GM23248 (cell line): ENCODE data around the gene MARCHF2. TPM values are rescaled to one million over a fixed set of nuclear protein-coding genes. Genes with fewer than 3 reads are reported as not detected.

ENCODE experiments used
- DNase-seq: peaks from one replicate; pipeline ENCODE4 v3.0.0-alpha.2; 2015
- H2AFZ ChIP-seq: fragments of 200-600 bp; sonication (generic); 2 replicates; pipeline ENCODE4 v1.6.1; 2016; ENCODE audit warnings: antibody characterized with exemption
- H3F3A ChIP-seq: fragments of 200-600 bp; sonication (generic); 2 replicates; pipeline ENCODE4 v1.6.1; 2016; ENCODE audit warnings: mild to moderate bottlenecking, antibody characterized with exemption, mixed run types; ENCODE audit not compliant: insufficient read depth
- H3K27ac ChIP-seq: fragments of 200-600 bp; sonication (generic); 2 replicates; pipeline ENCODE4 v1.5.1; 2016; ENCODE audit warnings: mild to moderate bottlenecking
- H3K27me3 ChIP-seq: fragments of 200-600 bp; sonication (generic); replicated peaks from 2 replicates; pipeline ENCODE4 v1.6.1; 2016; ENCODE audit warnings: mild to moderate bottlenecking; ENCODE audit not compliant: insufficient read depth
- H3K36me3 ChIP-seq: fragments of 200-600 bp; sonication (generic); 2 replicates; pipeline ENCODE4 v1.6.1; 2016; ENCODE audit warnings: low read depth, mild to moderate bottlenecking
- H3K4me1 ChIP-seq: fragments of 200-600 bp; sonication (generic); 2 replicates; pipeline ENCODE4 v1.6.1; 2016; ENCODE audit warnings: mild to moderate bottlenecking; ENCODE audit not compliant: insufficient read depth
- H3K4me2 ChIP-seq: fragments of 200-600 bp; sonication (generic); one replicate; pipeline ENCODE4 v1.6.1; 2016; ENCODE audit warnings: mild to moderate bottlenecking; ENCODE audit not compliant: unreplicated experiment
- H3K4me3 ChIP-seq: fragments of 200-600 bp; sonication (generic); 2 replicates; pipeline ENCODE4 v1.5.1; 2016; ENCODE audit warnings: mild to moderate bottlenecking
- H3K79me2 ChIP-seq: fragments of 200-600 bp; sonication (generic); 2 replicates; pipeline ENCODE4 v1.6.1; 2016; ENCODE audit warnings: mild to moderate bottlenecking; ENCODE audit not compliant: insufficient read depth
- H3K9ac ChIP-seq: fragments of 200-600 bp; sonication (generic); 2 replicates; pipeline ENCODE4 v1.6.1; 2016; ENCODE audit warnings: mild to moderate bottlenecking
- H3K9me2 ChIP-seq: fragments of 200-600 bp; sonication (generic); 2 replicates; pipeline ENCODE4 v1.6.1; 2016; ENCODE audit warnings: mixed run types, mild to moderate bottlenecking, moderate library complexity; ENCODE audit not compliant: insufficient read depth
- H3K9me3 ChIP-seq: fragments of 200-600 bp; sonication (generic); one replicate; pipeline ENCODE4 v1.6.1; 2017; ENCODE audit warnings: low read depth
- H4K20me1 ChIP-seq: fragments of 200-600 bp; sonication (generic); 2 replicates; pipeline ENCODE4 v1.6.0; 2016; ENCODE audit not compliant: insufficient read depth
- EZH2 ChIP-seq: fragments of 200-600 bp; sonication (generic); IDR thresholded peaks from 2 replicates; pipeline ENCODE4 v1.6.1; 2018; ENCODE audit warnings: antibody characterized with exemption, mild to moderate bottlenecking; ENCODE audit not compliant: insufficient read depth, poor library complexity, severe bottlenecking
- EZH2phosphoT487 ChIP-seq: fragments of 200-600 bp; sonication (generic); IDR thresholded peaks from 2 replicates; pipeline ENCODE4 v1.6.1; 2018; ENCODE audit warnings: antibody characterized with exemption, moderate library complexity, mild to moderate bottlenecking, low read depth; ENCODE audit not compliant: insufficient read depth
- WGBS, 2 experiments: methylation state at CpG; one replicate each; pipeline ENCODE4 v1.1.6; 2015 to 2017; ENCODE audit warnings: low lambda C conversion rate in 2 of 2, low coverage in 1 of 2; ENCODE audit errors: missing lambda C conversion rate in 2 of 2; 5-methylcytosine and 5-hydroxymethylcytosine counted together
- in situ Hi-C: fragments of 300-500 bp; cut with MboI; formaldehyde crosslinking; loops from 2 replicates; pipeline ENCODE4 v1.15.0; 2020
- polyA plus RNA-seq: library from polyadenylated mRNA; unstranded; fragments of >200 nt; fragmentation: Nextera tagmentation; extraction: Ambion mirVana; gene quantifications from 2 replicates; pipeline ENCODE4 v1.2.1, GENCODE V29; 2016
- total RNA-seq: library from RNA; depleted of rRNA; stranded (reverse); fragments of >200 nt; shearing (Covaris generic); gene quantifications from 2 replicates; pipeline ENCODE4 v1.2.3, GENCODE V29; 2014

The MARCHF2 gene
- total and polyA plus RNA-seq, 2 experiments from 2014 or later: 33.1 to 87.4 TPM

DNA sequence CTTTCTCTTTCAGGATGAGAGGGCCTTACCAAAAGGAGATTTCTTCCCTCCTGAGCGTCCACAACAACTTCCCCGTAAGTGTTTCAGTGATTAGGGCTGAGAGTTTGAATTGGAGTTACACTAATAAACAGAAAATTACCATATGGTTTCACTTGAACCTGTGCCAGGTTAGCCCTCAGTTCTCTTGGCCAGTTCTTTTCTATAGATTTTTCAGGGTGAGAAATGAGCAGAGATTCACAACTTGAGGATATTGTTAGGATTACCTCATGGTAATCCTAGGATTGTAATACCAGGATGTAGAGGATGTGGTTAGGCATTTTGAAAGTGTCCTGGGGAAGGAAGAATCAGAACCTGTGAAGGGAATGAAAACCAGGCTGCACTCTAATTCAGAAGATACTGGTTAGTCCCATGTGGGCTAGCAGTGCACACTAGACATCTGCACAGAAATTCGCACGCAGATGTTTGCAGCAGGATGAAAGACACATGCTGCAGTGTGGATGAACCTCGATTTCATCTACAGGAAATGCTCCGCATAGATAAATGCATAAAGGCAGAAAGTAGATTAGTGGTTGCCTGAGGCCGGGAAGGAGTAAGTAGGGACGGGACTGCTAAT, 55.8 kb downstream of the MARCHF2 start:
- Histone ChIP-seq H3K27ac (no peak overlapping the region), H3K4me3 (no peak overlapping the region), H4K20me1 (no peaks in the 10 kb centered on the region), H3K9me3 (no peaks in the 10 kb centered on the region), H2AFZ (no peak overlapping the region), H3K4me1 (no peaks in the 10 kb centered on the region), H3K4me2 (no peak overlapping the region), H3K79me2 (peaks cover 100% of the 10 kb centered on the region), H3F3A (0 out of 2 replicates have a peak, but pooled peaks cover 14% of the 10 kb centered on the region), H3K9ac (no peak overlapping the region), H3K27me3 (no peaks in the 10 kb centered on the region), H3K36me3 (peaks cover 87% of the 10 kb centered on the region), H3K9me2 (no peaks in the 10 kb centered on the region)
- WGBS, 2 experiments: 61 to 63% methylated on average over 8 of the region's 8 CpGs
- TF ChIP-seq EZH2phosphoT487 (no peak), EZH2 (no peak)
- in situ Hi-C loops: no loop called here
- no peak for DNase-seq

DNA sequence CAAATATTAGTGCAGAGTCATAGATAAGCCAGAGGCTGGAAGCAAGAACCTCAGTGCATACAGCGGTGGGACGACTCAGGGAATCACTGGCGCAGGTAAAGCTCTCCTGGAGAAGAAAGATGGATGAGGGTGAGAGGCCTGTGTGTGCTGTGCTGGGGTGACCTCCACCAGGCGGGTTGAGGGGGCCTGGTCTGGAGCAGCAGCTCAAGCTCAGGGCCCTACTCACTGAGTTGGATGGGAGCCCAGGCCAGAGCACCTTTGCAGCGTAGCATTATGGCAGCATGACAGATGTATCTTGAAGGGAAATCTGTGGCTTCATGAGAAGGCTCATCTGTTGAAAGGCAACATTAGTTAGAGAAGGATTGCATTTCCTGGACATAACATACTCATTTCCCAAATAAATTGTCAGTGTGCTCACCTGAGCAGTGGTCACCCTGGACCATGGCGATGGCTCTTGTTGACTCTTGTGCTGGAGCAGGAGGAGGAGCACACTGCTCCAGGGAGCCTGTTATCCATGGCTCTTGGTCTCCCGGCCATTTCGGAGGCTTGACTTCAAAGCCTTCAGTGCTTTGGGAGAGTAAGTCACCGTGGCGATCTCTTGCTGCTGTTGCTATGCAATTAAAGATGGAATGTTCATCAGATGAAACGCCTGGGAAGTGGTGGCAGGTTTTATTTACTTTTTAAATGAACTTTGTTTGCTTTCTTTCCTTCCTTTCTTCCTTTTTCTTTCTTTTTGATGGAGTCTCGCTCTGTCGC, 56.7 kb downstream of the MARCHF2 start:
- H3K27me3 ChIP-seq: no peaks in the 10 kb centered on the region
- no peak overlapping the region for H3K9ac ChIP-seq
- no peak overlapping the region for H3K4me2 ChIP-seq
- H3K79me2 ChIP-seq: peaks cover 100% of the 10 kb centered on the region
- TF ChIP-seq EZH2 (no peak), EZH2phosphoT487 (no peak)
- H3K27ac ChIP-seq: no peak overlapping the region
- no peak overlapping the region for H3K4me3 ChIP-seq
- no peak overlapping the region for H2AFZ ChIP-seq
- in situ Hi-C loops: no loop called here
- no peaks in the 10 kb centered on the region for H3K9me2 ChIP-seq
- H3K36me3 ChIP-seq: peaks cover 90% of the 10 kb centered on the region
- no peaks in the 10 kb centered on the region for H4K20me1 ChIP-seq
- DNase-seq: no peak
- 0 out of 2 replicates have a peak, but pooled peaks cover 14% of the 10 kb centered on the region for H3F3A ChIP-seq
- H3K4me1 ChIP-seq: no peaks in the 10 kb centered on the region
- WGBS, 2 experiments: 84 to 85% methylated on average over 13 of the region's 13 CpGs
- no peaks in the 10 kb centered on the region for H3K9me3 ChIP-seq

DNA sequence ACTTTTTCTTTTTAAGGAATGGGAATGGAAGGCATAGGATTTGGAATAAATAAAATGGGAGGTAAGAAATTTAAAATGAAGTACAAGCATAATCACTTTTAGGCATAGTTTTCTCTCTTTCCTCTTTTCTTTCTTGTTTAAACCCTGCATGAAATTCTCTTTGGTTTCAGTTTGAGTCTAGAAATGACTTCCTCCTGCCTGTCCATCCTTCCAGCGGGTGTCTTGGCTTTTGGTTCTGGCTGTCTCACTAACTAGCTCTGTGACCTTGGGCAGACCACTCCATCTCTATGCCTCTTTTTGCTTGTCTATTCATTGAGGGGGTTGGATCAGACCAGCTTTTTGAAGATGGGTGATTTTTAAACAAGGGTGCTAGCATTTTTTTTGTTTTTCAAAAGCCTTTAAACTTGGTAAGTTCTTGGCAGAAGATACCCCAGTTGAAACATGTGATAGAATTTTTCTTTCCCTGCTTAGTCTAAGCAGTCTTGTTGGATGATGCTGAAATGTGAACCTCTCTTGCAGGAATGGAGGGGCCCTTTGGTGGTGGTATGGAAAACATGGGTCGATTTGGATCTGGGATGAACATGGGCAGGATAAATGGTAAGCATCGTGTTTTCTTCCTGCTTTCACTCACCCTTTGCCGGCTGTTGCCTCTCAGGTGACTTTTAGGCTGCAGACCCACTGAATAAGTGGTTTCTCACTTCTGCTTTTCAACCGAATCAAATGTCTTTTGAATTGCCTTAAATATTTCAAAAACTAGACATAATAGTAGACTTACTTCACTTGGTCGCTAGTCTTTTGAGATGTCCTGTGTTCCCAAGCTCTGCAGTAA, 60.8 kb downstream of the MARCHF2 start:
- H4K20me1 ChIP-seq: no peaks in the 10 kb centered on the region; the same call in 1 of the 2 replicates
- H3K79me2 ChIP-seq: peaks cover 100% of the 10 kb centered on the region
- peaks cover 64% of the 10 kb centered on the region; the same call in 1 of the 2 replicates for H3K36me3 ChIP-seq

DNA sequence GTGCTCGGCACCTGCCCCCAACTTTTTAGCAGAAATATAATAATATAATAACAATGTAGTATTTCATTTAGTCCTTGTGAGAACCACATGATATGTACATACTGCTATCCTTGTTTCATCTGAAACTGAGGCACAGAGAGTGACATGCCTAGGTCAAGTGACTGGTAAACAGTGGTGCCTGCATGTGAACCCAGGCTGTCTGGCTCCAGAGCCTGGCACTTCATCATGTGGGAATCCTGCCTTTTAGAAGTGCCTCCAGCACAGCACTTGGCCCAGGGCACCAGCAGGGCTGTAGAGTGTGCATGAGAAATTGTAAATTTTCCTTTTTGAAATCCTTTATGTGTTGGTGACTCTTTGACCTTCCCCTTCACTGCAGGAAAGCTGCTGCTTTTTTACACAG, 61.9 kb downstream of the MARCHF2 start:
- H3K36me3 ChIP-seq: peaks cover 52% of the 10 kb centered on the region; the same call in 1 of the 2 replicates
- DNase-seq: no peak
- WGBS, 2 experiments: 50 to 69% methylated on average over 1 of the region's 1 CpG

More for the DNA sequence above, 60.8 kb downstream of the MARCHF2 start:
- Histone ChIP-seq H2AFZ (no peak overlapping the region), H3K4me1 (no peaks in the 10 kb centered on the region), H3K9ac (no peak overlapping the region), H3F3A (0 out of 2 replicates have a peak, but pooled peaks cover 15% of the 10 kb centered on the region), H3K27me3 (no peaks in the 10 kb centered on the region), H3K9me2 (no peaks in the 10 kb centered on the region), H3K4me3 (no peak overlapping the region), H3K4me2 (no peak overlapping the region), H3K9me3 (no peaks in the 10 kb centered on the region), H3K27ac (no peak overlapping the region)
- 73 to 77% methylated on average over 6 of the region's 6 CpGs for WGBS, 2 experiments
- TF ChIP-seq EZH2 (no peak), EZH2phosphoT487 (no peak)
- DNase-seq: no peak
- in situ Hi-C loops: no loop called here

More for the DNA sequence above, 61.9 kb downstream of the MARCHF2 start:
- in situ Hi-C loops: no loop called here
- Histone ChIP-seq H3K4me2 (no peak overlapping the region), H3K27ac (no peak overlapping the region), H3K9me3 (no peaks in the 10 kb centered on the region), H3F3A (0 out of 2 replicates have a peak, but pooled peaks cover 10% of the 10 kb centered on the region), H3K4me1 (no peaks in the 10 kb centered on the region), H3K9me2 (no peaks in the 10 kb centered on the region), H2AFZ (no peak overlapping the region), H4K20me1 (no peaks in the 10 kb centered on the region; the same call in 1 of the 2 replicates), H3K4me3 (no peak overlapping the region), H3K79me2 (peaks cover 100% of the 10 kb centered on the region), H3K9ac (no peak overlapping the region), H3K27me3 (no peaks in the 10 kb centered on the region)
- TF ChIP-seq EZH2 (no peak), EZH2phosphoT487 (no peak)
